GM12878 (cell line): Measurements from ENCODE around the gene UMAD1. TPM values are rescaled to one million over a fixed set of nuclear protein-coding genes. Genes with fewer than 3 reads are reported as not detected.
A peak's percentile ranks its signal among the peaks of the same experiment; 100 is the strongest.

Source experiments
- ASH2L ChIP-seq: fragments of 300-600, 200-600 bp; sonication (generic); IDR thresholded peaks from 2 replicates; pipeline ENCODE4 v1.6.1; 2017; ENCODE audit warnings: low read depth, mild to moderate bottlenecking, borderline replicate concordance
- ATF7 ChIP-seq: fragments of 450-650 bp; IDR thresholded peaks from 2 replicates; pipeline ENCODE4 v1.6.1; 2016; ENCODE audit warnings: low read depth, mild to moderate bottlenecking
- BHLHE40 ChIP-seq, 2 experiments: fragments of 450-650 bp in 1 of 2; IDR thresholded peaks; 2 replicates each; pipeline ENCODE4 v1.6.1; 2011 to 2017; ENCODE audit warnings: low read depth in 2 of 2, borderline replicate concordance in 1 of 2, improper control_type of control experiment in 1 of 2, low read length in 1 of 2, mild to moderate bottlenecking in 1 of 2
- CBFB ChIP-seq: IDR thresholded peaks from 2 replicates; pipeline ENCODE4 v1.6.1; 2016; ENCODE audit warnings: antibody characterized with exemption, low read depth
- EGR1 ChIP-seq, 2 experiments: IDR thresholded peaks; 1 replicate in 1 of 2; 2 replicates in 1 of 2; pipeline ENCODE4 v1.6.1; 2011 to 2012; ENCODE audit warnings: low read depth in 2 of 2, low read length in 2 of 2, borderline replicate concordance in 1 of 2, mild to moderate bottlenecking in 1 of 2, moderate library complexity in 1 of 2
- IKZF2 ChIP-seq, 2 experiments: fragments of 450-650 bp; IDR thresholded peaks; 2 replicates each; pipeline ENCODE4 v1.6.1; 2017; ENCODE audit warnings: mild to moderate bottlenecking in 2 of 2, moderate library complexity in 2 of 2
- NFIC ChIP-seq: IDR thresholded peaks from 2 replicates; pipeline ENCODE4 v1.6.1; 2012; ENCODE audit warnings: low read depth, mild to moderate bottlenecking, inconsistent platforms, low read length, moderate library complexity
- NFXL1 ChIP-seq: fragments of 450-650 bp; IDR thresholded peaks from 2 replicates; pipeline ENCODE4 v1.6.1; 2017; ENCODE audit warnings: antibody characterized with exemption, mild to moderate bottlenecking, borderline replicate concordance
- NR2F1 ChIP-seq: fragments of 450-650 bp; conservative IDR thresholded peaks from 2 replicates; pipeline ENCODE4 v1.6.1; 2017; ENCODE audit warnings: mild to moderate bottlenecking
- RBBP5 ChIP-seq: fragments of 200-600 bp; sonication (generic); conservative IDR thresholded peaks from 2 replicates; pipeline ENCODE4 v1.6.1; 2016
- RCOR1 ChIP-seq: conservative IDR thresholded peaks from 2 replicates; pipeline ENCODE4 v1.6.1; 2012; ENCODE audit warnings: low read depth, low read length, improper control_type of control experiment
- SIN3A ChIP-seq: IDR thresholded peaks from 2 replicates; pipeline ENCODE4 v1.6.1; 2012; ENCODE audit warnings: low read depth, low read length, improper control_type of control experiment
- SMAD5 ChIP-seq: IDR thresholded peaks from 2 replicates; pipeline ENCODE4 v1.6.1; 2016; ENCODE audit warnings: antibody characterized with exemption, low read depth
- SMC3 ChIP-seq: IDR thresholded peaks from 2 replicates; pipeline ENCODE4 v1.6.1; 2011; ENCODE audit warnings: low read length, improper control_type of control experiment, borderline replicate concordance
- SP1 ChIP-seq: IDR thresholded peaks from one replicate; pipeline ENCODE4 v1.6.1; 2011; ENCODE audit warnings: low read depth, low read length
- TCF7 ChIP-seq: IDR thresholded peaks from 2 replicates; pipeline ENCODE4 v1.6.1; 2014; ENCODE audit warnings: antibody characterized with exemption, borderline replicate concordance
- YBX1 ChIP-seq: fragments of 450-650 bp; IDR thresholded peaks from 2 replicates; pipeline ENCODE4 v1.6.1; 2016; ENCODE audit warnings: antibody characterized with exemption
- ZBED1 ChIP-seq: IDR thresholded peaks from 2 replicates; pipeline ENCODE4 v1.6.1; 2016; ENCODE audit warnings: borderline replicate concordance
- ZNF207 ChIP-seq: fragments of 450-650 bp; IDR thresholded peaks from 2 replicates; pipeline ENCODE4 v1.6.1; 2014; ENCODE audit warnings: antibody characterized with exemption, mild to moderate bottlenecking, borderline replicate concordance
- ZNF622 ChIP-seq: fragments of 450-650 bp; IDR thresholded peaks from 2 replicates; pipeline ENCODE4 v1.6.1; 2017; ENCODE audit warnings: mild to moderate bottlenecking, inconsistent platforms
- polyA plus RNA-seq, 11 experiments: library from polyadenylated mRNA; depleted of rRNA in 4 of 11; unstranded in 6 of 11; stranded (reverse) in 5 of 11; fragments of >200 nt; fragmentation: Nextera tagmentation in 4 of 11; fragmentation: Illumina TruSeq in 1 of 11; extraction: Ambion mirVana in 4 of 11; extraction: Trizol in 1 of 11; gene quantifications; 1 replicate in 1 of 11; 2 replicates in 10 of 11; pipeline versions ENCODE4 v1.2.1 to v1.2.3, GENCODE V29; 2011 to 2016; ENCODE audit warnings: inconsistent platforms in 2 of 11, missing spikeins in 2 of 11, low read depth in 1 of 11
- total RNA-seq, 4 experiments: library from RNA; depleted of rRNA in 3 of 4; stranded (reverse); fragments of >200 nt in 3 of 4; fragmentation: Illumina TruSeq in 1 of 4; extraction: Trizol in 1 of 4; gene quantifications; 2 replicates each; pipeline versions ENCODE4 v1.2.1 to v1.2.3, GENCODE V29; 2013 to 2021
- TF ChIP-seq, protein P1 (sequence below): IDR thresholded peaks from 2 replicates; pipeline ENCODE4 v1.6.1; 2012; ENCODE audit warnings: low read length, inconsistent platforms
- TF ChIP-seq, protein P2 (sequence below): IDR thresholded peaks from 2 replicates; pipeline ENCODE4 v1.6.1; 2011; ENCODE audit warnings: low read depth, low read length, improper control_type of control experiment, borderline replicate concordance
- TF ChIP-seq, protein P3 (sequence below): fragments of 450-650 bp; IDR thresholded peaks from 2 replicates; pipeline ENCODE4 v1.6.1; 2016; ENCODE audit warnings: mild to moderate bottlenecking

The UMAD1 gene
- total and polyA plus RNA-seq, 10 of the 15 experiments (the other 5 are each of a cell fraction or from before 2014, with no cell fraction given), result 6.0 to 28.6 (median 9.3) TPM

DNA sequence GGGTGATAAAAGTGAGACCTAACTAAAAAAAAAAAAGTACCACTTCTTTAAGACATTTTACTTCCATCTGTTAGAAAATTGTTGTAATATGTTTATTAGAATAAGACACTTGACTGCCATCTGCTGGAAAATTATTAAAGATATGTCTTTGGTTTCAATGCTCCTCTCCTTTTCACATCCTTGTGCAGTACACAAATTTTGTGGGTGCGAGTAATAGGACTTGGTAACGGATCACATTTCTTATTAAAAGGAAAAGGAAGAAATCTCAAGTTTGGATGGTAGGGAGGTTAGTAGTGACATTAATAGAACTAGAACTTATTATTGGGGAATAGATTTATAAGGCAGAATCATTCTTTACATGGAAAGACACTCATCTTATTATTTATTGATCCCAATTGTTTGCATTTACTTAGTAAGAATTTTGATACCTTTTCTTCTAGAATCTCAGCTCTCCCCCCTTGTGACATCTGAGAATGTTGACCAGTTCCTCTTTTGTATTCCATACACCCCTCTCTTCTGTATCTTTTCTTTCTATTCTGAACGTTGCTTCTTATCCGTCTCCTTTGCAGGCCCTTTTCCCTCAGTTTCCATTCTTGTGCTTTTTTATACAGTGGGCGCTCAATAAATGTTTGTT is 120.9 kb downstream of the UMAD1 start (continued):
- TF ChIP-seq, protein P1, sequence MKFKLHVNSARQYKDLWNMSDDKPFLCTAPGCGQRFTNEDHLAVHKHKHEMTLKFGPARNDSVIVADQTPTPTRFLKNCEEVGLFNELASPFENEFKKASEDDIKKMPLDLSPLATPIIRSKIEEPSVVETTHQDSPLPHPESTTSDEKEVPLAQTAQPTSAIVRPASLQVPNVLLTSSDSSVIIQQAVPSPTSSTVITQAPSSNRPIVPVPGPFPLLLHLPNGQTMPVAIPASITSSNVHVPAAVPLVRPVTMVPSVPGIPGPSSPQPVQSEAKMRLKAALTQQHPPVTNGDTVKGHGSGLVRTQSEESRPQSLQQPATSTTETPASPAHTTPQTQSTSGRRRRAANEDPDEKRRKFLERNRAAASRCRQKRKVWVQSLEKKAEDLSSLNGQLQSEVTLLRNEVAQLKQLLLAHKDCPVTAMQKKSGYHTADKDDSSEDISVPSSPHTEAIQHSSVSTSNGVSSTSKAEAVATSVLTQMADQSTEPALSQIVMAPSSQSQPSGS, result 0 out of 2 replicates have a peak, but pooled peaks have one; percentile 21
- TF ChIP-seq CBFB, result no peak
- no peak for TF ChIP-seq SIN3A
- no peak for TF ChIP-seq ZNF622
- TF ChIP-seq ASH2L, result no peak
- TF ChIP-seq IKZF2 (IDR thresholded peaks at IDR 0.05), result peak in 1 of 2 experiments; percentile 14; a peak in 2 of 4 replicates
- no peak for TF ChIP-seq RBBP5
- TF ChIP-seq SMAD5, result no peak
- no peak for TF ChIP-seq SP1
- TF ChIP-seq BHLHE40 (IDR thresholded peaks at IDR 0.05; ENCODE audit: borderline replicate concordance in 1 of 2, low read depth in 2 of 2, low read length in 1 of 2), result no peak
- TF ChIP-seq ZBED1, result no peak
- TF ChIP-seq RCOR1, result no peak
- peak; percentile 58; the same call in 1 of the 2 replicates for TF ChIP-seq SMC3
- TF ChIP-seq NR2F1, result no peak
- TF ChIP-seq ZNF207, result no peak
- TF ChIP-seq YBX1, result no peak
- TF ChIP-seq, protein P2, sequence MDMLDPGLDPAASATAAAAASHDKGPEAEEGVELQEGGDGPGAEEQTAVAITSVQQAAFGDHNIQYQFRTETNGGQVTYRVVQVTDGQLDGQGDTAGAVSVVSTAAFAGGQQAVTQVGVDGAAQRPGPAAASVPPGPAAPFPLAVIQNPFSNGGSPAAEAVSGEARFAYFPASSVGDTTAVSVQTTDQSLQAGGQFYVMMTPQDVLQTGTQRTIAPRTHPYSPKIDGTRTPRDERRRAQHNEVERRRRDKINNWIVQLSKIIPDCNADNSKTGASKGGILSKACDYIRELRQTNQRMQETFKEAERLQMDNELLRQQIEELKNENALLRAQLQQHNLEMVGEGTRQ, result no peak
- TF ChIP-seq TCF7, result no peak
- TF ChIP-seq, protein P3, sequence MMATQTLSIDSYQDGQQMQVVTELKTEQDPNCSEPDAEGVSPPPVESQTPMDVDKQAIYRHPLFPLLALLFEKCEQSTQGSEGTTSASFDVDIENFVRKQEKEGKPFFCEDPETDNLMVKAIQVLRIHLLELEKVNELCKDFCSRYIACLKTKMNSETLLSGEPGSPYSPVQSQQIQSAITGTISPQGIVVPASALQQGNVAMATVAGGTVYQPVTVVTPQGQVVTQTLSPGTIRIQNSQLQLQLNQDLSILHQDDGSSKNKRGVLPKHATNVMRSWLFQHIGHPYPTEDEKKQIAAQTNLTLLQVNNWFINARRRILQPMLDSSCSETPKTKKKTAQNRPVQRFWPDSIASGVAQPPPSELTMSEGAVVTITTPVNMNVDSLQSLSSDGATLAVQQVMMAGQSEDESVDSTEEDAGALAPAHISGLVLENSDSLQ, result no peak
- TF ChIP-seq NFXL1, result no peak
- TF ChIP-seq NFIC, result peak; percentile 58
- no peak for TF ChIP-seq ATF7
- no peak for TF ChIP-seq EGR1 (IDR thresholded peaks at IDR 0.05; ENCODE audit: borderline replicate concordance in 1 of 2, low read depth in 2 of 2, low read length in 2 of 2)
